ENCODE results near the gene TOR1AIP1.
A peak's percentile ranks its signal among the peaks of the same experiment; 100 is the strongest.

Gene TOR1AIP1

GRCh38 chr1:179879797-179880196, 2.3 kb upstream of the TOR1AIP1 start:
- no peak overlapping the region for H3K27ac ChIP-seq (ENCODE audit: extremely low read depth, low read depth, low read length)
- H3K4me1 ChIP-seq (ENCODE audit: control insufficient read depth, insufficient read depth, low read length) = no peaks in the 10 kb centered on the region
- H3K36me3 ChIP-seq (ENCODE audit: control insufficient read depth in 2 of 2, insufficient read depth in 1 of 2, low read length in 2 of 2) = peaks cover 1 to 16% of the 10 kb centered on the region in 2 experiments
- no peaks in the 10 kb centered on the region for H3K9me3 ChIP-seq (ENCODE audit: control insufficient read depth, insufficient read depth, low read depth, low read length)
- ChIA-PET POLR2A (no interaction called here), CTCF (interaction anchor here (0.6 to 0.9 kb wide), 4 partner anchors 15 to 299 kb away, joined by 3 to 6 read pairs (median 4); partner anchors contain the start of gene CEP350)
- H3K4me3 ChIP-seq (ENCODE audit: low read depth, low read length) = no peak overlapping the region
- TF ChIP-seq HOXD13 (CRISPR knock-in tag; IDR thresholded peaks at IDR 0.05; ENCODE audit: borderline replicate concordance) (no peak), ZNF544 (tag by site-specific recombination; IDR thresholded peaks at IDR 0.05) (no peak), PRDM1 (tag by site-specific recombination; IDR thresholded peaks at IDR 0.05) (peak; percentile 46; the same call in 1 of the 2 replicates), ZNF280D (tag by site-specific recombination; IDR thresholded peaks at IDR 0.05) (no peak), ZSCAN5A (tag by site-specific recombination; IDR thresholded peaks at IDR 0.05) (no peak), ZNF530 (tag by site-specific recombination; IDR thresholded peaks at IDR 0.05; ENCODE audit: low read depth) (no peak), ZXDB (tag by site-specific recombination; IDR thresholded peaks at IDR 0.05) (peak; percentile 13; the same call in 1 of the 2 replicates), SP7 (tag by site-specific recombination; IDR thresholded peaks at IDR 0.05) (no peak), ZIC2 (tag by site-specific recombination; IDR thresholded peaks at IDR 0.05) (no peak), ZEB2 (tag by site-specific recombination; IDR thresholded peaks at IDR 0.05) (0 out of 2 replicates have a peak, but pooled peaks have one; percentile 19), KLF17 (tag by site-specific recombination; IDR thresholded peaks at IDR 0.05) (no peak), ZBTB1 (tag by site-specific recombination; IDR thresholded peaks at IDR 0.05) (no peak), ZNF23 (tag by site-specific recombination; IDR thresholded peaks at IDR 0.05; ENCODE audit: borderline replicate concordance) (no peak), ZNF37A (tag by site-specific recombination; IDR thresholded peaks at IDR 0.05) (no peak), ZNF837 (tag by site-specific recombination; IDR thresholded peaks at IDR 0.05) (no peak), ZNF112 (tag by site-specific recombination; IDR thresholded peaks at IDR 0.05) (no peak), ZNF677 (tag by site-specific recombination; IDR thresholded peaks at IDR 0.05) (no peak), SP3 (tag by site-specific recombination; IDR thresholded peaks at IDR 0.05) (no peak), ZNF707 (tag by site-specific recombination; IDR thresholded peaks at IDR 0.05) (no peak), ZNF518A (tag by site-specific recombination; conservative IDR thresholded peaks at IDR 0.05; ENCODE audit: low read depth) (no peak), ZNF639 (tag by site-specific recombination; IDR thresholded peaks at IDR 0.05) (0 out of 2 replicates have a peak, but pooled peaks have one; percentile 32), ZBTB17 (tag by site-specific recombination; IDR thresholded peaks at IDR 0.05) (peak; percentile 77), INSM2 (tag by site-specific recombination; IDR thresholded peaks at IDR 0.05) (no peak), ZNF600 (tag by site-specific recombination; IDR thresholded peaks at IDR 0.05) (peak; percentile 49), ZNF580 (tag by site-specific recombination; IDR thresholded peaks at IDR 0.05) (no peak)

All from HEK293 (cell line).